ENCODE data around the gene CST4.
"Not testable (repeated sequence)": the region's sequence is repeated elsewhere in the genome, so short reads cannot be mapped to it uniquely, and the experiment has no call there.

Gene CST4

DNA sequence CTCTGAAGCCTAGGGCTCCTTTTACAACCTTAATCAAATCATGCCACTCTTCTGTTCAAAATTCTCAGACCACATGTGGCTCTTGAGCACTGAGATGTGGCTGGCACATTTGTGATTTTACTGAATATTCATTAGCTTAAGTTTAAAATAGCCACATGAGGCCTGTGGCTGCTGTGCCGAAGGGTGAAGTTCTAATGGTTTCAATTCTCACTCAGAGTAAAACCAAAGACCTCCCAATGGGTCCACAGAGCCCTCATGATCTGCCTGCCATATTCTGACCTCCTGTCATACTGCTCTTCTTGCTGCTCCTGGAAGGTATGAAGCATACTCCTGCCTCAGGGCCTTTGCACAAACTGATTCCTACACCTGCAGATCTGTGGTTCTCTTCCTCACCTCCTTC lies 43.3 kb downstream of the CST4 start:
- FAIRE-seq: peak; percentile 53
- no peak for DNase-seq (ENCODE audit: insufficient read length, low spot score)

DNA sequence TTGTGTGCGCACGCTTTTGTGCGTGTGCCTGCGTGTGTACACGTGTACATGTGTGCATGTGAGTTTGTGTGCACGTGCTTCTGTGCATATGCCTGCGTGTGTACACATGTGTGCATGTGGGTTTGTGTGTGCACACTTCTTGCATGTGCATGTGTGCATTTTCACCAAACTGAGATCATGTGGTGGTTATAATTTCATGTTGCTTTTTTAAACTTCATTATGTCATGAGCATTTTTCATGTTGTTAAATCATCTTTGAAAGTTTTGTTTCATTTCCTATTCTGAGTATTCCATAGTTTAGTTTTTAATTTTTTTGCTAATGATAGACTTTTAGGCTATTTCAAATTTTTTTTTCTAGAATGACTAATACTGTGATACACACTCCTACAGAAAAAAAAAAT lies 44.7 kb downstream of the CST4 start:
- DNase-seq (ENCODE audit: insufficient read length, low spot score): no peak
- no peak for FAIRE-seq

DNA sequence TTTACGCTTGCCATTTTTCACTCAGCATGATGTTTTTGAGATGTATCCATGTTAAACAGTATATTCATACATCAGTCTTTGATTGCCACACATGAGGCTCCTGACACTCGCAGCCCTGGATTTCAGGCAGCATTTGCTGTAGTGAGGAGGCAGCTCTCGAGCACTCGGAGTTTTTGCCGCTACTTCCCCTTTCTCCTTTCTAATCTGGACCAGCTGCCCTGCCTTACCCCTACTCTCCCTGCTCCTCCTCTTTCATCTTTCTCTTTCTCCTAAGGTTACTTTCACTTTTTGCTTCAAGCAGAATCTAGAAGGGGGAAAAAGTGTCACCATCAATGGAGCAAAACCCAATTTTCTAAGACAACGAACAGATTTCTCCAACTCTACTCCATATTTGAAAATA lies 45.2 kb downstream of the CST4 start:
- FAIRE-seq: no peak
- DNase-seq (ENCODE audit: insufficient read length, low spot score): no peak

DNA sequence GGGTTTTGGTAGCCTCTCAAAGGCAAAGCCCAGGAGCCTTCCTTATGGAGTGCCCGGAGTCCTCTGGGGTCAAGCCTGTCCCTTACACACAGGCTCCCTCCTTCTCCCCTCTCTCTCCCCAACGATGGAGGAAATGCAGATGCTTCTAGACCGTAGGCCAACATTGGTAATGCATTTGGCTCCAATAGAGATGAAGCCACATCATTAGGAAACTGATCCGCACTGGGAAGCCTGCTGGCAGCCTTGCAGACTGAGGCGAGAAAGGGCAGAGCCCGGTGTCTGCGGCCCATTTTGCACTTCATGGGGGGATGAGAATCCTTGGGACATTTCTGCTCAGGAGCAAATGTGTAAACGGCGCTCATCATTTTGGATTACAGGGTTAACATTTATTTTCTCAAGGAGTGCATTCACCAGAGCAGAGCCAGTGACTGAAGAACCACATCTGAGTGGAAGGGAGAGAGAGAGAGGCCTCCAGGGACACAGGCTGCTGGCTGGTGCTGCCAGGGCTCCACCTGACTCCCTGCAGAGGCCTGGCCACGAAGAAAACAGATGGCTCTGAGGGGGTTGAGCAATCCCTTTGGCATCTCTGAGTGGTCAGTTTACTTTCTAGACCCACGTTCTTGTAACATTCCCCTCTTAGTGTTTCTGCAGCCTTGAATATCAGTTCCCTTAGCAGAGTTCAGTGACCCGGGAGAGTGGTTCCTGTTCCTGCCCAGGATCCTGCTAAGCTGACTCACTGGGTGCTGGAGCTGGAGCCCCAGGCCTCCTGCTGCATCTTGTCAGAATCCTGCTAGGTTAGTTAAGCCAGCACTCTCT lies 46.7 kb downstream of the CST4 start:
- no peak for FAIRE-seq
- no peak for DNase-seq (ENCODE audit: insufficient read length, low spot score)

DNA sequence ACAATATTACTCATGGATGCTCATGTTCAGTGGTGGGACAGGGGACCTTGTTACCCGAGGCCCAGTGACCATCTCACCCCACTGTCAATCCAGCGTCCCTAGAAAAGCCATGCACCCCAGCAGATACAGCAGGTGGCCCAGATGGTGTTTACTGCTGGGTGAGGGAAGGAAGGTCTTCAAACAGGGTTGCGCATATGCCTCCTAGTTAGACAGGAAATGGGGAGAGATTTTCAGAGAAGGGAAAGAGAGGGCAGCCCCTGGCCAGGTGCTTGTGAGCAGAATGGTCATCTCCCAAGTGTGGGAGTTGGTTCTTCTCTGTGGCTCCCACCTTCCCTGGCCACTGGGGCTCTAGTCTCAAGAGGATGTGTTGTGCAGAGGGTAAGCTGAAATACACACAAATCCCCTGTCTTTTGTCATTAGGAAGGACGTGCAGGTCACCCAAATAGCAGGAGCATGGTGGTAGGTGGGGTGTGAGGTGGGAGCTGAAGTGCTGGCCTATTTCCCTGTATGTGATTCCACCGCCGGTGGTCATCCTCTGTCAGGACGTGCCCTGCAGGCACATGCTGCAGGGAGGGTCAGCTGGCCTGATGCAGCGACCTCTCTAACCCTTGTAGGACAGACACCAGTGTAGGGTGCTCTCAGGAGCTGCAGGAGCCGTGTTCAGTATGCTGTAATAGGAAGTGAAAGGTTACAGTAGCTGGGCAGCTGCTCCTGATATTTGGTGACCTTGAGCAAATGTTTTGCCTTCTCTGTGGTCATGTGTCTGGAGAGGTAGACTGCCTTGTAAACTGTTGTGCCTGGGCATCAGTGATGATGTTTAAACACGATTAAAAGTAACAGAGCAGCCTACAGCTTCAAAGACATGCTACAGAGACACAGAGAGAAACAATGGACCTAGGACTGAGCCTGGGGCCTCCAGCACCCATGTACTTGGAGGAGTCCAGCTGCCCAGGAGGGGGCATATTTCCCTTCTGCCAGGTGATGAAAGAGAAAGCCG lies 47.9 kb downstream of the CST4 start:
- no peak for DNase-seq (ENCODE audit: insufficient read length, low spot score)
- no peak for FAIRE-seq

DNA sequence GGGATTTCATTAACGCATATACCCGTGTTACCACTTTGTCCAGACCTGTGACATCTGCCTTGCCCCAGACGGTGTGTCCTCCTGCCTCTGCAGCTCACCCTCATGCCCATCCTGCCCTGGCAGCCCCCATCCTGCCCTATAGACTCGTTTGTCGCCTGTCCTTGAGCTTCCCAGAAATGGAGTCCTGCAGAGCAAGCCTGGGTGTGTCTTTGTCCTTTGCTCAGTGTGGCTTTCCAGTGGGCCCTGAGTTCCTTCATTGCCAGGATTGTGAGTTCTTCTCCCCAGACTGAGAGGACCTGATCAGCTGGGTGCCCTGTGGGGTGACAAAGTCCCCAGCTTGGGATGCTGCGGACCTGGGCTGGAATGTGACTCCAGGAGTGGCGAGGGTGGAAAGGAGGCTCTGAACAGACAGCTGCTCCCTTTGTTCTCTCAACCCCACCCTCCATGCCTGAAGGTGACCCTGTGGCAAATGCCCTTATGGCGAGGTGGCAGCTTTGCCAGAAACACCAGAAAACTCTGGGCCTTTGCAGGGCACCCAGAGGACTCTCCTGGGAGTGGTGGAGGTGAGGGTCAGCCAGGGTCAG lies 48.7 kb downstream of the CST4 start:
- DNase-seq (ENCODE audit: insufficient read length, low spot score): no peak
- no peak for FAIRE-seq

DNA sequence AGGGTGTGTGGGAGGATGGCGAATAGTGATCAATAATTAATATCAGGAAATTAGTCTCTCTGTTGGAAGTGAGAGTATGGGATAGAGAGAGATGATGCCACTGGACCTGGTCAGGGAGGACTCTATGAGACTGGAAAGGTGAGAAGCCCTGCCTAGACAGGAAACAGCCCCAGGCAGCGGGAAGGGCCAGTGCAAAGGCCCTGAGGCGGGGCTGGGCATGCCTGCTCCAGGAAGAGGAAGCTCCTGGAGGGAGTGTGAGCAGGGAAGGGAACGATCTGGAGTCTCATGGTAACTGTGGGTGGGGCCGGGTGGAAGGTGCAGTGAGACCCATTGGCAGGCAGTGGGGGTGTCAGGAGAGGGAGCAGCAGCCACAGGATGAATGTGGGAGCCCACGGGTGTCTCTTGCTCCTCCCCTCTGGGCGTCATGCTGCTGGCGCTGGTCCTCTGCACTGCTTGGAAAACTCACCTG lies 49.3 kb downstream of the CST4 start:
- FAIRE-seq: no peak
- no peak for DNase-seq (ENCODE audit: insufficient read length, low spot score)

DNA sequence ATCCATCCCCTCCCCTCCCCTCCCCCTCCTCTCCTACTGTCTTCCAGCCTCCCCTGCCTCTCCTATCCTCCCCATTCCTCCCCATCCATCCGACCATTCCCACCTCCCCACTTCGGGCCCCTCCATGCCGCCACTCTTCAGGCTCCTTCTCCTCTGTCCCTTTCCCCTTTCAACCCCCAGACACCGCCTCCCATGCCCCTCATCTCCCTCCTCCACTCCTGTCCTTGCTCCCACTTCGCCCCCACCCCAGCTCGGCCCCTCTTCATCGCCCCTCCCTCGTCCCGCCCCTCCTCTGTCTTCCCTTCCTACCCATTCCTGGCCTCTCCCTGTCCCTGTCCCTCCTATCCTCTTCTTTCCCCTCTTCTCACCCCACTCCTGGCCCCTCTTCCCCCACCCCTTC lies 50.5 kb downstream of the CST4 start:
- FAIRE-seq: no peak
- no peak for DNase-seq (ENCODE audit: insufficient read length, low spot score)

DNA sequence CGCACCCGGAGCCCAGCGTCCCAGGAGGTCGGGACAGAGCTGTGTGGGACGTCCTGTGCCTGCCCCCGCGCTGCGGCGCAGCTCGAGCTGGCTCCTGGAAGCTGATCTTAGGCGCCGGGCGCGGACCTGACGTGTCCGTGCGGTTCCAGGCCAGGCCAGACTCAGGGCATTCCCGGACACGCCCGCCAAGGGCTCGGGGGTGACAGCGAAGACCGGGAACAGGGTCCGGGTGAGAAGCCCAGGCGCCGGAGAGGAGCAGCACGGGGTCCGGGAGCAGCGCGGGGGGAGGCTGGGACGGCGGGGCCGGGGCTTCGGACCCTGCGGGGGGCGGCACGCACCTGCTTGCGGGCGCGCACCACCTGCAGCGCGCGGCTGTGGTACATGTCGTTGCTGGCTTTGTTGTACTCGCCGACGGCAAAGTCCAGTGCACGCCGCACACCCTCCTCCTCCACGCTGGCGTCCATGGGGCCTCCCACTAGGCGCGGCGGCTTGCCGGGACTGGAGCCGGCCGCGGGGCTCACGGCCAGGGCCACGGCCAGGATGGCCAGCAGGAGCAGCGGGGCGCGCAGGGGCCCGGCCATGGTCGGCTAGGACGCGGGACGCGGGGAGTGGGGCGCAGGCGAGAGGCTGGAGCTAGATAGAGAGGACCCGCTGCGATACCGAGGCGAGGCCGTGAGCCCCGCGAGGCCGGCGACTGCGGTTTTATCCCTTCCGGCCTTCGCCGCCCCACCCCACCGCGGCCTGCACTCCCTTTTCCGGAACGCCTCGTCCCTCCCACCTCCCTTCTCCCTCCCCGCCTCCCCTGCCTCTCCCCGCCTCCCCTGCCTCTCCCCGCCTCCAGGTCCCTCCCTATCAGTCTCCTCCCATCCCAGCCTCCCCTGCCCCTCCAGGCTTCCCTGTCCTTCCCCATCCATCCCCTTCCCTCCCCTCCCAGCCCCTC lies 51.3 kb downstream of the CST4 start, which contains the start of gene CST3:
TSS of gene CST3 (minus strand) at position 674 of the 940 bp plus-strand sequence. CDS start at position 581, 93 bp downstream.
- FAIRE-seq (peak; percentile 48), DNase-seq (ENCODE audit: insufficient read length, low spot score) (peak; percentile 49)

DNA sequence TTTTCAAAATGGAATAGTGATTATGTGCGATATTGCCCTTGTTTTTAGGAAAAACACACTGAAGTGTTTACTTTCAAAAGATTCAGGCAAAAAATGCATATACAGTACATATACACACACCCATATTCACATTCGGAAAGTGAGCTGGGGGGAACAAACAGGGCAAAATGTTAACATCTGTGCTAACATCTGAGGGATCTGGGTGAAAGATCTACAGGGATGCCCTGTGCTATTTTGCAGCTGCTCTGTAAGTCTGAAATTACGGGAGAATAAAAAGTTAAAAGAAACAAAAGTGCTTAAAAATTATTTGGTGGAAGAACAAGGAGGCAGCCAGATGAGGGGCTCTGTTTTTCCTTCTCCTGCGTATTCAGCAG lies 51.9 kb downstream of the CST4 start:
- FAIRE-seq: no peak

DNA sequence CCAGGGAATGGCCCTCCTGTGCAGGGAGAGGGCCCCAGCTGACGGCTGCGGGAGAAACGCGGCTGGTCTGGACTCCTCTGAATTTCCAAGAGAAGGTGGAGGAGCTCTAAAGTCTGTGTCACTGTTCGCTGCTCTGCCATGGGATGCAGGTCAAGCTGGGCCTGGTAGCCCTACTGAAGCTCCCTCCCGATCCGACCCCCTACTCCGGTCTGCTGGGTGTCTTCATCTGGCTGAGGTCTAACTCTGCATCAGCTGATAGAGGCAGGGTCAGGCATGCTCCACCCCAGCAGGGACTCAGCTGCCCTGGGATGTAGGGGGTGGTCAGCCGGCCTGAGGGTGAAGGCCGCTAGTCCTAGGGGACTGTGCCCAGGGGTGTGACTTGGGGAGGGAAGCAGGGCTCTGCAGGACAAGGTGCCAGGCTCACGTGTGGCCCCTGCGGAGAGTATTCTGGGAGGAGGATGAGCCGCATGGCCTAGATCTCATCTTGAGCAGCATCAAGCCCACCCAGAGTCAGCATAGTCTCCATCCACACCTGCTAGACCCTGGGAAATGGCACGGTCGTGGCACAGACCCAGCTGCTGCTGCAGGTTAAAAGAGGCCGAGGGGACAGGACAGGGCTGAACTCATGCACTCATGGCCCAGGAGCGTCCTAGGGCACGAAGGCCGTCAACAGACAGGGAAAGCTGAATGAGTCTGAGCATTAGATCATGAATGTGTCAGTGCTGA lies 52.5 kb downstream of the CST4 start:
- no peak for FAIRE-seq
- no peak for DNase-seq (ENCODE audit: insufficient read length, low spot score)

More for the DNA sequence above, 51.9 kb downstream of the CST4 start:
- no peak for DNase-seq (ENCODE audit: insufficient read length, low spot score)

DNA sequence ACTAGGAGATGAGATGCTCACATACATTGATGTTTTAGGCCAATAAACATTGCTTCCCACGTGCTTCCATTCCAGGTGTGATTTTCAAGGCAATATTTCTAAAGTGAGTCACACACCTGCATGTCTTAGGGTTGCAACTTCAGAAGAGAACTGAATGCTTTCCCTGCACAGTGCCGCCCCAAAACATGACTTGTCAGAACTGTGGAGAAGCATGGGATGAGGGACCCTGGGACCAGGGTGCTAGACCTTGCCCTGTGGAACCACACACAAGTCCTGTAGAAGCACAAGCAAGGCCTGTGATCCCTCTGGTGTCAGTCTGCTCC lies 53.1 kb downstream of the CST4 start:
- not testable (repeated sequence) for DNase-seq (ENCODE audit: insufficient read length, low spot score); FAIRE-seq
